ENCODE measurements around the gene ANO7. TPM values are rescaled to one million over a fixed set of nuclear protein-coding genes. Genes with fewer than 3 reads are reported as not detected.

The ANO7 gene
- total and polyA plus RNA-seq, 2 of the 13 experiments (the other 11 are each of a cell fraction or from before 2014, with no cell fraction given), result 4.1 to 4.9 TPM

DNA sequence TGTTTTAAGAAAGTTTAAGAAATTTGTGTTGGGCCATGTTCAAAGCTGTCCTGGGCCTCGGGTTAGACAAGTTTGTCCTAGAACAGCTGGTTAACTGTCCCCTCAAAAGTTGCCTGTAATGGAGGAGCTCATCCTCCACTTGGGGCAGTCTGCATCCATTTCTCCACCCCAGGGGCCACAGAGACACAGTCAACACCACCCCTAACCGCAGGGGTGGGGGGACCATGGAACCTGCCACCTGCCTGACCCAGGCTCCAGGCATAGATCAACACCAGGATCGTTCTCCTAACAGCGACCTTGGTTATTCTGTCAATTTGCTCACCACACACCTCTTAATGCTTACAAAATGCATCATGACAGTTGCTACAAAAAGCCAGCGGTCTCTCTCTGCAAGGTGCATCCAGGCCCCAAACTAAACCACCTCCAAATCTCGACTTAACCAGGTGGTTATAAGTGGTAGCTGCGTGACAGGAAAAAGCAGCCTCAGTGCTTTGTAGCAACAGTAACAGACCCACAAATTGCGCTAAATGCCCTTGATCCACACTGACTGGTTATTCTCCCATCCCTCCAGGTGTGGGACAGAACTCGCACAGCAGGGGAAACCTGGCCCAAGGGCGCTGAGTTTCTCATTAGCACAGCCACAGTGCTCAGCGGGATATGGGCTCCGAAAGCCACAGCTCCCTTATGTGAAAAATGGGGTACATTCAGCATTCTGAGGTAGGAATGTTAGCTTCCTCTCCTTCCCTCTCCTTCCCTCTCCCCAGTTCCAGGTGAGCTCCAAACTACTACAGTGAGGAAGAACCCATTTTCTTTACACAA is 79.0 kb downstream of the ANO7 start (continued):
- no peak for TF ChIP-seq ZNF350 (CRISPR knock-in tag; IDR thresholded peaks at IDR 0.05; ENCODE audit: borderline replicate concordance, low read depth)
- no peak for TF ChIP-seq NFIB (CRISPR knock-in tag; IDR thresholded peaks at IDR 0.05; ENCODE audit: borderline replicate concordance)
- peak; percentile 65 for TF ChIP-seq STAG1 (CRISPR knock-in tag; IDR thresholded peaks at IDR 0.05)
- no peak for TF ChIP-seq BRCA1 (CRISPR knock-in tag; IDR thresholded peaks at IDR 0.05)
- TF ChIP-seq NPAS2 (CRISPR knock-in tag; IDR thresholded peaks at IDR 0.05; ENCODE audit: borderline replicate concordance), result no peak
- TF ChIP-seq, protein P1, sequence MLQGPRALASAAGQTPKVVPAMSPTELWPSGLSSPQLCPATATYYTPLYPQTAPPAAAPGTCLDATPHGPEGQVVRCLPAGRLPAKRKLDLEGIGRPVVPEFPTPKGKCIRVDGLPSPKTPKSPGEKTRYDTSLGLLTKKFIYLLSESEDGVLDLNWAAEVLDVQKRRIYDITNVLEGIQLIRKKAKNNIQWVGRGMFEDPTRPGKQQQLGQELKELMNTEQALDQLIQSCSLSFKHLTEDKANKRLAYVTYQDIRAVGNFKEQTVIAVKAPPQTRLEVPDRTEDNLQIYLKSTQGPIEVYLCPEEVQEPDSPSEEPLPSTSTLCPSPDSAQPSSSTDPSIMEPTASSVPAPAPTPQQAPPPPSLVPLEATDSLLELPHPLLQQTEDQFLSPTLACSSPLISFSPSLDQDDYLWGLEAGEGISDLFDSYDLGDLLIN (CRISPR knock-in tag; IDR thresholded peaks at IDR 0.05; ENCODE audit: borderline replicate concordance), result no peak
- peak; percentile 38; the same call in 1 of the 2 replicates for TF ChIP-seq FOXO1 (CRISPR knock-in tag; IDR thresholded peaks at IDR 0.05)
- TF ChIP-seq RNF219 (CRISPR knock-in tag; IDR thresholded peaks at IDR 0.05), result no peak
- TF ChIP-seq NFKB2 (CRISPR knock-in tag; IDR thresholded peaks at IDR 0.05; ENCODE audit: borderline replicate concordance), result no peak
- 0 out of 2 replicates have a peak, but pooled peaks have one; percentile 14 for TF ChIP-seq HNF4A (CRISPR knock-in tag; IDR thresholded peaks at IDR 0.05)
- peak; percentile 40 for TF ChIP-seq RARA (CRISPR knock-in tag; IDR thresholded peaks at IDR 0.05)
- no peak for TF ChIP-seq EP300 (IDR thresholded peaks at IDR 0.05; ENCODE audit: low read depth in 2 of 2, low read length in 2 of 2)
- TF ChIP-seq EP300 (CRISPR knock-in tag; IDR thresholded peaks at IDR 0.05; ENCODE audit: borderline replicate concordance), result no peak
